HG02642 (cell line): ENCODE results near the gene RUSF1.
"Not testable (repeated sequence)": the region's sequence is repeated elsewhere in the genome, so short reads cannot be mapped to it uniquely, and the experiment has no call there.

Experiments
- ATAC-seq: cut with Tn5 transposase; IDR thresholded peaks from one replicate; pipeline ENCODE4 v1.9.1; 2021; ENCODE audit warnings: mild to moderate bottlenecking; ENCODE audit not compliant: unreplicated experiment, poor library complexity

The RUSF1 gene

DNA sequence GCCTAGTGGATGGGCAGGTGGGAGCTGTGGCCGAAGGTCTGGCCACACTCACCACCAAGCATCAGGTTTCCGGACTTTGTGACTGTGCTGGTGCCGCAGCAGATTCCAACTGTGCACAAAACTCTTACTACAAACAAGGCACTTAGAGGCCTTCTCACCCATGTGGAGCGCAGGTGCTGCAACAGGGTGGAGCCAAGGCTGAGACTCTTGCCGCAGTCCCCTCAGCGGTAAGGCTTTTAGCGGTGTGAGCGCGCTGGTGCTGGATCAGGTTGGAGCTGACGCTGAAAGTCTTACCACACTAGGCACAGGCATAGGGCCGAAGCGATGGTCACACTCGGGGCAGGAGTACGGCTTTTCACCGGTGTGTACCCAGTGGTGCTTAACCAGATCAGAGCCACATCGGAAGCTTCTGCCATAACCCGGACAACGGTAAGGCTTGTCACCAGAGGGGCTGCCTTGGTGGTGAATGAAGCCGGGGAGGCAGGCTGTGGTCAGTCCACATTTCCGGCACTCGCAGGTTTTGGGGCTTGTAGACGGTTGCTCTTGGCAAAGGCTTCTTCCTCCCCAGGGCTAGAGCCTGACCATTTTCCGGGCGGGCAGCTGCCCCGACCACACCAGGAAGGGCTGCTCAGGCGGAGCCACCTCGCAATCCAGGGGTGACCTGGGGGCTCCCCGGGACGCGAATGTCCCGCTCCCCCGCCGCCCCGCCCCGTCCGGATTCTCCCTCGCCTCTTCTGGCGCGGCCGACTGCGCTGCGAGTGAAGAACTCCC is 49.9 kb downstream of the RUSF1 start:
- ATAC-seq, result peak; percentile 7

DNA sequence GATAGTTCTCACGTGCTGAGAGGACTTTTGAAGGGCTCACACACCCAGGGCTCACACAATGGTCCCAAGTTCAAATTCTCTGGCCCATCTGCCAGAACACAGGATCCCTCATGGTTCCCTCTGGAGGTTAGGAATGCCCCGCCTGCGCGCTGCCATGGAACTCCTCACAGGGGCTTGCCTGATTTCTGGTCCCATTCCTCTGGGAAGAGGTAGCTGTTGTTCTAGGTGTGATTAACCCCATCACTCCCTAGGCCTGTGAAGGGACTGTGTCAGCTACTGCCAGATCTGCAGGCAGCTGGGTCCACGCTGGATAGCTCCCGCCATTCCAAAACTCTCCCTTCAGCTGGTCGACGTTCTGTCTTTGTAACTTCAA is 51.2 kb downstream of the RUSF1 start:
- no peak for ATAC-seq

DNA sequence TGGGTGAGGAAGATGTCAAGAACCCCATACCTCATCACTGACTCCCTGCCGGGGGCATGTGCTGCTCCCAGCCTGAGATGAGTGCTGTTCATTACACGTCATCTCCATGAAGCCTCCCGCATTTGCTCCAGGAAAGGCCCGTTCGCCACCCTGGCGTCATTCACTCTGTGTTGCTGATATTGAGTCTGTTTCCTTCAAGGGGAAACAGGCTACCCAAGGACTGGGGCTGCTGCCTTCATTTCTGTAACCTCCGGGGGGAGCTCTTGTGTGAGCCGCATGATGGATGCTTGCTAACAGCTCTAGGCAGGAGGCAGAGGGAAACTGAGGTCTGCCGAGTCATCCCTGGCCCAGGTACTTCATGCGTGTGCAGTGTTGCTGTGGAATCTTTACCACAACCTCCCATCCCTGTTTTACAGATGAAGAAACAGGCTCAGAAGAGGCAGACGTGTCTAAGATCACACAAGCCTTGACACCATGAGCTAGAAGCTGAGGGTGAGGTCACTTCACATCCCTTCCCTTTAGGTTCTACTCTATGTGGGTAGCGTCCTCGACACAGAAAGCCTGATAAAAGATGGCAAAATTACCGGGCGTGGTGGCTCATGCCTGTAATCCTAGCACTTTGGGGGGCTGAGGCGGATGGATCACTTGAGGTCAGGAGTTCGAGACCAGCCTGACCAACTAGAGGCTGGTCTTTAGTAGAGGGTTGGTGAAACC is 52.4 kb downstream of the RUSF1 start:
- no peak for ATAC-seq

DNA sequence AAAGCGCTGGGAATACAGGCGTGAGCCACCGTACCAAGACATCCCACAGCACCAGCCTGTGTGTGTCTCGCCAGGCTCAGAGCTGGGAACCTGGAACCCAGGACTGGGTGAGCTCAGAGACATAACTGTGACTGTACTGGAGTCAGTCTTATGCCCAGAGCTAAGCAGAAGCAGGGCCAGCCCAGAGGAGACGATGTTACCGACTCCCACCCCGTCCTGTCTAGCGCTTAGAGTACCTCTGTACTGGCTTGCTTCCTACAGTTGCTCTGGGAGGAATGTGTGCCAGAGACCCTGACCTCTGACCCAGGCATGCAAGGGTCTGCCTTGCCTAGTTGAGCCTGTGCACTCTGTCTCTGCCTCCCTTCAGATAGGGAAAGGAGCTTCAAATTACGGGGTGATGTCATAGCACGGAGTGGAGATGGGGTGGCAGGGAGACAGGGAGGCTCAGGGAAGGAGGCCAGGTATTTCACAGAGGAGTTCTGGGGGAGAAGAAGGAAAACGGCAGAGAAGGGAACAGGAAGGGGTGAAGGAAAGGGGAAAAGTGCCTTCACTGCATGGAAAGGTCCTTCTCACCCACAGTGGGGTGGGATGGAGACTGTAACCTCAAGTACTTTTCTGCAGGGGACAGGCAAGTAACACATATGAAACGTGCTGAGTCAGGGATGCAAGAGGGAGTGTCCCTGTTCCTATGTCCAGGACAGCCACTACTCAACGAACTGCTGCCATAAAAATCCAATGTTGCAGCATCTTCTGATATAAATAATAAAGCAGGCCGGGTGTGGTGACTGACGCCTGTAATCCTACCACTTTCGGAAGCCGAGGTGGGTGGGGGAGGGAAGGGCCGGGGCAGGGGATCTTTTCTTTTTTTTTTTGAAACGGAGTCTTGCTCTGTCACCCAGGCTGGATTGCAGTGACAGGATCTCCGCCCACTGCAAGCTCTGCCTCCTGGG is 54.7 kb downstream of the RUSF1 start:
- no peak for ATAC-seq

GRCh38 chr16:31452631-31453106 is 55.5 kb downstream of the RUSF1 start:
- ATAC-seq, result no peak

DNA sequence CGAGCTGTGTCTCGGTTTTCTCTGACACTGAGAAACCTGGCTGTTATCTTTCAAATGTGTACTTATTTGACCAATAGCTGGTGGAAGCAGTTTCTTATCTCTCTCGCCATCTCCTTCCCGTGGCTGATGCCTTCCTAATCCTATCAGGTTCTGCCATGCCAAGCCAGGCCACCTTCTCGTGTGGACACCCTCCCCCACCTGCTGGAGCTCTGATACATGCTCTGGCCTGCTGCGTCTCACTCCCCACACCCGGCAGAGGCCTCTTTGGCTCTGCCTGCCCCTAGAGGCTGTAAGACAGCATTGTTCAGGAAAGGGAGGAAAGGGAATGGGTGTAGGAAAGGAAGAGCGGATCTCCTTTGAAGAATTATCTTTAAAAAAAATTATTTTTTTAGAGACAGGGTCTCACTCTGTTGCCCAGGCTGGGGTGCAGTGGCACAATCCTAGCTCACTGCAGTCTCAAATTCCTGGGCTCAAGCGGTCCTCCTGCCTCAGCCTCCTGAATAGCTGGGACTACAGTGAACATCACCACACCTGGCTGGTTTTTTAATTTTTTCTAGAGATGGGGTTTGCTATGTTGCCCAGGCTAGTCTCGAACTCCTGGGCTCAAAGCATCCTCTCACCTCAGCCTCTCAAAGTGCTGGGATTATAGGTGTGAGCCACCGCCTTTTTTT is 56.4 kb downstream of the RUSF1 start:
- no peak for ATAC-seq

- no peak for ATAC-seq
Measured at GRCh38 chr16:31451201-31451600, 57.0 kb downstream of the RUSF1 start.

DNA sequence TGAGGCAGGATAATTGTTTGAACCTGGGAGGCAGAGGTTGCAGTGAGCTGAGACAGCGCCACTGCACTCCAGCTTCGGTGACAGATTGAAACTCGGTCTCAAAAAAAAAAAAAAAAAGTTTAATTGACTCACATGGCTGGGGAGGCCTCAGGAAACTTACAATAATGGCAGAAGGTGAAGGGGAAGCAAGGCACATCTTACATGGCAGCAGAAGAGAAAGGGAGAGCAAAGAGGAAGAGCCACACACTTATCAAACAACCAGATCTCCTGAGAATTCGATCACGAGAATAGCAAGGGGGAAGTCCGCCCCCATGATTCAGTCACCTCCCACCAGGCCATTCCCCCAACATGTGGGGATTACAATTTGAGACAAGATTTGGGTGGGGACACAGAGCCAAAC is 62.3 kb downstream of the RUSF1 start:
- ATAC-seq, result not testable (repeated sequence)

GRCh38 chr16:31441956-31442355 is 66.2 kb downstream of the RUSF1 start:
- ATAC-seq, result no peak

GRCh38 chr16:31440516-31441184 is 67.5 kb downstream of the RUSF1 start:
- ATAC-seq, result no peak

DNA sequence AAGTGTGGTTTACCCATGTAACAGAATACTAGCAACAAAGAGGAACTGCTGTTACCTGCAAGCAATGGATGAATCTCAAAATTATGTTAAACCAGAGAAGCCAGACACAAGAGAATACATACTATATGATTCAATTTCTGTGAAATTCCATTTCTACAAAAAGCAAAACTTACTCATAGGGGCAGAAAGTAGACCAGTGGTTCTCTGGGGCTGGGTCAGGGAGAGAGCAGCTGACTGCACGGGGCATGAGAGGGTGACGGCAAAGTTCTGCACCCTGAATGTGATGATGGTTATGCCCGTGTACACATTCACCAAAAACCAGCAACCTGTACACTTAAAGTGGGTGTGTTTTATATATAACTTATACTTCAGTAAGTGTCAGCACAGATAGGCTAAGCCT is 68.7 kb downstream of the RUSF1 start:
- ATAC-seq, result no peak
